ENCODE measurements around the gene TRPV2.

GRCh38 chr17:16464303-16465051 lies 49.1 kb downstream of the TRPV2 start:
- TF ChIP-seq STAT5A (IDR thresholded peaks at IDR 0.05; ENCODE audit: borderline replicate concordance, low read length), result no peak
- TF ChIP-seq NFXL1 (CRISPR knock-in tag; IDR thresholded peaks at IDR 0.05), result no peak
- TF ChIP-seq TAF9B (IDR thresholded peaks at IDR 0.05; ENCODE audit: partially characterized antibody), result no peak
- TF ChIP-seq EWSR1 (IDR thresholded peaks at IDR 0.05; ENCODE audit: borderline replicate concordance, low read depth, partially characterized antibody), result no peak
